RWPE2 (cell line): Measurements from ENCODE around the gene SERPINA12.
"Not testable (repeated sequence)": the region's sequence is repeated elsewhere in the genome, so short reads cannot be mapped to it uniquely, and the experiment has no call there.

Experiments
- ATAC-seq: fragments of 200-7000 bp; cut with Tn5 transposase; 3 replicates; pipeline ENCODE4 v1.9.1; 2021; ENCODE audit warnings: low read depth
- DNase-seq: peaks from one replicate; pipeline ENCODE4 v3.0.0-alpha.2; 2020; ENCODE audit warnings: low spot score
- H3K27ac ChIP-seq: fragments of 450-650 bp; 2 replicates; pipeline ENCODE4 v1.5.1; 2017; ENCODE audit warnings: mild to moderate bottlenecking; ENCODE audit not compliant: poor library complexity, severe bottlenecking
- H3K27me3 ChIP-seq: fragments of 250-450 bp; sonication (Bioruptor Pico); 2 replicates; pipeline ENCODE4 v1.5.1; 2021; ENCODE audit warnings: mild to moderate bottlenecking, moderate library complexity; ENCODE audit not compliant: insufficient read depth, poor library complexity, severe bottlenecking
- H3K36me3 ChIP-seq: fragments of 250-450 bp; sonication (Bioruptor Pico); 2 replicates; pipeline ENCODE4 v1.5.1; 2020; ENCODE audit warnings: low read depth, mild to moderate bottlenecking, moderate library complexity
- H3K4me1 ChIP-seq: fragments of 250-450 bp; sonication (Bioruptor Pico); 2 replicates; pipeline ENCODE4 v1.5.1; 2021; ENCODE audit warnings: mild to moderate bottlenecking, moderate library complexity; ENCODE audit not compliant: insufficient read depth, poor library complexity, severe bottlenecking
- H3K4me3 ChIP-seq: fragments of 250-450 bp; sonication (Bioruptor Pico); 2 replicates; pipeline ENCODE4 v1.5.1; 2021; ENCODE audit warnings: mild to moderate bottlenecking, moderate library complexity; ENCODE audit not compliant: severe bottlenecking
- H3K9me3 ChIP-seq: fragments of 250-450 bp; sonication (Bioruptor Pico); 2 replicates; pipeline ENCODE4 v1.5.1; 2021; ENCODE audit warnings: mild to moderate bottlenecking, moderate library complexity; ENCODE audit not compliant: severe bottlenecking
- CTCF ChIP-seq: fragments of 450-650 bp; IDR thresholded peaks from one replicate; pipeline ENCODE4 v1.5.1; 2017; ENCODE audit warnings: mild to moderate bottlenecking, moderate library complexity; ENCODE audit not compliant: poor library complexity, severe bottlenecking

SERPINA12 gene

GRCh38 chr14:94517248-94517640, 8.0 kb upstream of the SERPINA12 start:
- Histone ChIP-seq H3K4me3 (no peak overlapping the region), H3K4me1 (no peaks in the 10 kb centered on the region), H3K36me3 (no peaks in the 10 kb centered on the region), H3K9me3 (peaks cover 4% of the 10 kb centered on the region), H3K27ac (no peak overlapping the region), H3K27me3 (no peaks in the 10 kb centered on the region)
- no peak for ATAC-seq
- no peak for DNase-seq
- no peak for TF ChIP-seq CTCF

- H3K4me3 ChIP-seq = no peak overlapping the region
- peaks cover 4% of the 10 kb centered on the region for H3K9me3 ChIP-seq
- H3K27me3 ChIP-seq = no peaks in the 10 kb centered on the region
- ATAC-seq = no peak
- DNase-seq = no peak
- no peak for TF ChIP-seq CTCF
- H3K27ac ChIP-seq = no peak overlapping the region
- H3K4me1 ChIP-seq = no peaks in the 10 kb centered on the region
- H3K36me3 ChIP-seq = no peaks in the 10 kb centered on the region
These were observed 6.6 kb upstream of the SERPINA12 start for GRCh38 chr14:94515856-94516255.

GRCh38 chr14:94515426-94515825, 6.2 kb upstream of the SERPINA12 start:
- Histone ChIP-seq H3K27ac (no peak overlapping the region), H3K9me3 (peaks cover 4% of the 10 kb centered on the region), H3K4me3 (no peak overlapping the region), H3K4me1 (no peaks in the 10 kb centered on the region), H3K36me3 (no peaks in the 10 kb centered on the region), H3K27me3 (no peaks in the 10 kb centered on the region)
- DNase-seq = no peak
- TF ChIP-seq CTCF = no peak
- no peak for ATAC-seq

GRCh38 chr14:94514351-94514750, 5.1 kb upstream of the SERPINA12 start:
- Histone ChIP-seq H3K4me1 (no peaks in the 10 kb centered on the region), H3K9me3 (peaks cover 3% of the 10 kb centered on the region), H3K36me3 (no peaks in the 10 kb centered on the region), H3K27ac (no peak overlapping the region), H3K4me3 (no peak overlapping the region), H3K27me3 (no peaks in the 10 kb centered on the region)
- no peak for ATAC-seq
- no peak for DNase-seq
- no peak for TF ChIP-seq CTCF

GRCh38 chr14:94510481-94510880, 1.2 kb upstream of the SERPINA12 start:
- H3K4me1 ChIP-seq, DNase-seq: not testable (repeated sequence)

More at GRCh38 chr14:94510481-94510880, 1.2 kb upstream of the SERPINA12 start:
- not testable (repeated sequence) for H3K27ac ChIP-seq, H3K9me3 ChIP-seq, H3K27me3 ChIP-seq, H3K4me3 ChIP-seq, H3K36me3 ChIP-seq, ATAC-seq
